Psoas muscle (tissue), 8 donors: Measurements from ENCODE around the gene FBLN1. TPM values are rescaled to one million over a fixed set of nuclear protein-coding genes. Genes with fewer than 3 reads are reported as not detected.

Experiments
- ATAC-seq, 4 donors: fragments of 200-7000 bp; cut with Tn5 transposase; one replicate each; pipeline ENCODE4 v1.9.1; 2020; ENCODE audit warnings: moderate library complexity in 3 of 4, mild to moderate bottlenecking in 2 of 4
- DNase-seq, 2 donors: peaks; one replicate each; pipeline ENCODE4 v3.0.0-alpha.2; 2020
- H3K27ac ChIP-seq: fragments of 200-600 bp; one replicate; pipeline ENCODE4 v1.8.0; 2022
- H3K27me3 ChIP-seq, 3 donors: fragments of 200-600 bp in 1 of 3; one replicate each; pipeline versions ENCODE4 v1.6.1 to v1.8.0; 2013 to 2022; ENCODE audit warnings: low read length in 2 of 3, mild to moderate bottlenecking in 2 of 3, moderate library complexity in 1 of 3; ENCODE audit not compliant: insufficient read depth in 3 of 3
- H3K36me3 ChIP-seq, 2 donors: fragments of 200-600 bp in 1 of 2; one replicate each; pipeline versions ENCODE4 v1.6.1 to v1.8.0; 2013 to 2022; ENCODE audit warnings: low read depth in 1 of 2, mild to moderate bottlenecking in 1 of 2, moderate library complexity in 1 of 2; ENCODE audit not compliant: insufficient read depth in 1 of 2
- H3K4me1 ChIP-seq: fragments of 200-600 bp; one replicate; pipeline ENCODE4 v1.8.0; 2022
- H3K4me3 ChIP-seq: fragments of 200-600 bp; one replicate; pipeline ENCODE4 v1.8.0; 2022; ENCODE audit warnings: mild to moderate bottlenecking
- H3K9me3 ChIP-seq: fragments of 200-600 bp; one replicate; pipeline ENCODE4 v1.8.0; 2022
- WGBS, 3 donors: extraction: QIAGEN DNeasy Blood & Tissue Kit; methylation state at CpG; one replicate each; pipeline versions ENCODE4 v1.1.6 to v1.1.7; 2013; 5-methylcytosine and 5-hydroxymethylcytosine counted together
- intact Hi-C, 2 donors: fragments of 100-400 bp; cut with DNase I; formaldehyde crosslinking; loops; one replicate each; pipeline versions ENCODE4 v1.11.0 to v1.14.2; 2022
- polyA plus RNA-seq, 3 donors: library from polyadenylated mRNA; stranded (reverse); fragments of 200-250 nt; gene quantifications; one replicate each; pipeline ENCODE4 v1.2.3, GENCODE V29; 2013
- total RNA-seq, 4 donors: library from RNA; stranded (reverse); fragmentation: NEBNext Ultra II Directional in 2 of 4; extraction: Animal tissue kit (Norgen Biotek cat#: 25700) in 2 of 4; gene quantifications; one replicate each; pipeline versions ENCODE4 v1.2.1 to v1.2.4, GENCODE V29; 2021 to 2023
- TF ChIP-seq, protein P1 (sequence below): fragments of 200-600 bp; IDR thresholded peaks from one replicate; pipeline ENCODE4 v1.8.0; 2022; ENCODE audit warnings: antibody characterized with exemption
- donor health status: healthy with polysubstance abuse.
- donor health status: DM: no; HTN: no; CAD: no; lungs with moderate emphysema.
- donor health status: Bipolar disorder and iron deficiency.
- donor health status: healthy.
- donor health status: DM: yes; HTN: yes; CAD: no.
- donor health status: DM: no; HTN: no; CAD: no.
- donor health status: DM: no; HTN: no; CAD: no.
- donor health status: DM: yes; HTN: yes; CAD: no.

The FBLN1 gene
- total and polyA plus RNA-seq, 7 donors = 10.5 to 95.7 (median 19.3) TPM

DNA sequence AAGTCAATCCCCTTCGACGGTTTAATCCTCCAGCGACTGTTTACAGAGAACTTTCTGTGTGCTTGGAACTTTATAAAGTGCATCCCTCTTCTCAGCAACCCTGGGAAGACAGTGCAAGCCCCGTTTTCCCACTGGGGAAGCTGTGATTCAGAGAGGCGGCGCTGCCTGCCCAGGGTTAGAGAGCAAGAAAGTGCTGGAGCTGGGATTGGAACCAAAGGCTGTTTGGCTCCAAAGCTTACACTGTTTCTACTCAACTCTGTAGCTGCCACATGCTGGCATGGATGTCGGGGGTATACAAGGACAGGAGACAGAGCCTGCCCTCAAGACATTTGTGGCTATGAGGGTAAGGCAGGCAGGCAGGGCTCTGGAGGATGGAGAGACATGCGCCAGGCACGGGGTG lies 13.0 kb downstream of the FBLN1 start:
- TF ChIP-seq, protein P1, sequence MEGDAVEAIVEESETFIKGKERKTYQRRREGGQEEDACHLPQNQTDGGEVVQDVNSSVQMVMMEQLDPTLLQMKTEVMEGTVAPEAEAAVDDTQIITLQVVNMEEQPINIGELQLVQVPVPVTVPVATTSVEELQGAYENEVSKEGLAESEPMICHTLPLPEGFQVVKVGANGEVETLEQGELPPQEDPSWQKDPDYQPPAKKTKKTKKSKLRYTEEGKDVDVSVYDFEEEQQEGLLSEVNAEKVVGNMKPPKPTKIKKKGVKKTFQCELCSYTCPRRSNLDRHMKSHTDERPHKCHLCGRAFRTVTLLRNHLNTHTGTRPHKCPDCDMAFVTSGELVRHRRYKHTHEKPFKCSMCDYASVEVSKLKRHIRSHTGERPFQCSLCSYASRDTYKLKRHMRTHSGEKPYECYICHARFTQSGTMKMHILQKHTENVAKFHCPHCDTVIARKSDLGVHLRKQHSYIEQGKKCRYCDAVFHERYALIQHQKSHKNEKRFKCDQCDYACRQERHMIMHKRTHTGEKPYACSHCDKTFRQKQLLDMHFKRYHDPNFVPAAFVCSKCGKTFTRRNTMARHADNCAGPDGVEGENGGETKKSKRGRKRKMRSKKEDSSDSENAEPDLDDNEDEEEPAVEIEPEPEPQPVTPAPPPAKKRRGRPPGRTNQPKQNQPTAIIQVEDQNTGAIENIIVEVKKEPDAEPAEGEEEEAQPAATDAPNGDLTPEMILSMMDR = no peak
- Histone ChIP-seq H3K4me1 (peaks cover 15% of the 10 kb centered on the region), H3K9me3 (no peaks in the 10 kb centered on the region), H3K27me3 (peaks cover 0 to 22% (median 6%) of the 10 kb centered on the region in 3 donors), H3K27ac (no peak overlapping the region), H3K4me3 (no peak overlapping the region), H3K36me3 (no peaks in the 10 kb centered on the region)
- DNase-seq (peak; percentile 51 to 69), ATAC-seq (no peak)
- intact Hi-C loops = no loop called here
- WGBS, 3 donors = 42 to 60% (median 44%) methylated on average over 9 of the region's 9 CpGs

DNA sequence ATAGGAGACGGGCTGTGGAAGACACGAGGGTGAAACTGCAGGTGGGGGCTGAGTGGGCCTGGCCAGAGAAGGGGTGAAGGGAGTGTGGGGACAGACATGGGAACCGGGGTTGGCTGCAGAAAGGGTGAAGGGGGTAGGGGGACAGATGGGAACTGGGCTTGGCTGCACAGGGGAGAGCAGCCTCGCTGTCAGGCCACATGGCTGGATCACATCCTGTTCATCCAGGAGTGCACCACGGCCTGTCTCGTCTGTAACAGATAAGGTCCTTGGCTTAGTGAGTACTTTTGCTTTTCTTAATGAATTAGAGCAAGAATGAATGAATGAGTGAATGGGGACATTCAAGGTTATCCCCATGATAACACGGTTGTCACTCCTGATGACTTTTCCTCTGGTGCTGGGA lies 13.5 kb downstream of the FBLN1 start:
- 57 to 65% (median 60%) methylated on average over 7 of the region's 7 CpGs for WGBS, 3 donors
- no peaks in the 10 kb centered on the region for H3K9me3 ChIP-seq
- H3K4me1 ChIP-seq = peaks cover 15% of the 10 kb centered on the region
- no peak overlapping the region for H3K4me3 ChIP-seq
- H3K27ac ChIP-seq = no peak overlapping the region
- TF ChIP-seq, protein P1 = no peak
- H3K27me3 ChIP-seq = peaks cover 0 to 22% (median 6%) of the 10 kb centered on the region in 3 donors
- no peaks in the 10 kb centered on the region for H3K36me3 ChIP-seq
- ATAC-seq (no peak), DNase-seq (no peak)
- intact Hi-C loops = no loop called here

DNA sequence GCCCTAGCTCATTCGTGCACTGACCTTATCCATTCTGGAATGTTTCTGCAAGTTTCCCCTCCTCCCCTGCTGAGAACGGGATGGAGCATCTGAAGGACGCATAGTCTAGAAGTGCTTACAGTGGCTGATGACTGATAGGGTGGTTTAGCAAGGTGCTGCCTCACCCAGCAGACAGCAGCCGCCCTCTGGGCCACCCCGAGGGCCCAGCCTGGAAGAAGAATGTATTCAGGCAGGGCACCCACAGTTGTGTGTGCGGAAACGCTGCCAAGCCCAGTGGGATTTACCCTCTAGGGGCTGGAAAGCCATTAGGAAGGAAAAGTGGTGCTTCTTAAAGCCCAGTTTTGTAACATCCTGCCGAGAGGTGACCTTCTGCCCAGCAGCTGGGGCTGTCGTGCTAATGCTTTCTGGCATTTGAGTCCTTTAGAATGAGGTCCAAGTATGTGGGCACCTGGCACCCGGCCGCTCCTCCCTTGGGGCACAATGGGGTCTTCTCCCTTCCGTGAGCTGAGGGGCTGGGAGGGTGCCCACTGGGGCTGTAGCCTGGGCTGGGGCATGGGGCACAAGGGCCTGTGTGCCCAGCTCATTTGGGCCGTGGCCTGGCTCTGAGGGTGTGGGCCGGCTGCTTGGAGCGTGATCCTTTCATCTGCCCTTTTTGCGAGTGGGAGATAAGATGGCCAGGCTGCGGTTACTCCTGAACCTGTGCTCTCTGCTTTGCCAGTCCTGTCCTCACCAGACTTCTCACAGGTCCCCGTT lies 14.4 kb downstream of the FBLN1 start:
- ATAC-seq (no peak), DNase-seq (no peak)
- Histone ChIP-seq H3K4me1 (peaks cover 12% of the 10 kb centered on the region), H3K9me3 (no peaks in the 10 kb centered on the region), H3K4me3 (no peak overlapping the region), H3K27ac (no peak overlapping the region), H3K36me3 (no peaks in the 10 kb centered on the region), H3K27me3 (peaks cover 0 to 22% (median 6%) of the 10 kb centered on the region in 3 donors)
- TF ChIP-seq, protein P1 = no peak
- WGBS, 3 donors = 45 to 68% (median 51%) methylated on average over 18 of the region's 18 CpGs
- intact Hi-C loops = no loop called here

DNA sequence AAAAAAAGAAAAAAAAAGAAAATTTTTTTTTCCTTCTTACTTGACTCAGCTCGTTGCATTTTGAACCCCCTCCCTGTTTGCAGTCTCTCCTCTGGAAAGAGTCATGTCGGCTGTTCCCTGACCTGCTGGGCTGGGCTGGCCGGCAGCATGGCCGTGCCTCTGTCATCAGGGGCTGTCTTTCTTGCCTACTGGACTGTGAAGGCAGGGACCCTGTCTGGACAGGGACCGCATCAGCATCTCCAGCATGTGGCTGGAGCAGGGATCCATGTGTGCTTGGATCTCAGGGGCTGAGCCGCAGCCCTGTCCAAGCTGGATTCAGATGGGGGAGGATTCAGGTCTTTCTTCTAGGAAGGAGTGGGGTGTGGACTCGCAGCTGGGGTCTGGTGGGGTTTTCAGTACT lies 15.5 kb downstream of the FBLN1 start:
- no peak overlapping the region for H3K27ac ChIP-seq
- peaks cover 0 to 22% (median 6%) of the 10 kb centered on the region in 3 donors for H3K27me3 ChIP-seq
- H3K36me3 ChIP-seq = no peaks in the 10 kb centered on the region
- intact Hi-C loops = no loop called here
- no peak for DNase-seq
- H3K4me3 ChIP-seq = no peak overlapping the region
- no peak for ATAC-seq
- H3K9me3 ChIP-seq = no peaks in the 10 kb centered on the region
- peaks cover 1% of the 10 kb centered on the region for H3K4me1 ChIP-seq
- WGBS, 3 donors = 71 to 95% (median 86%) methylated on average over 7 of the region's 7 CpGs
- TF ChIP-seq, protein P1 = no peak
